Erythroblast (primary cell): ENCODE results near the gene TNFSF15.

Experiments
- GATA1 ChIP-seq: IDR thresholded peaks from 2 replicates; pipeline ENCODE4 v1.6.1; 2011; ENCODE audit warnings: low read depth, mild to moderate bottlenecking, control low read depth, low read length, moderate library complexity
- POLR2A ChIP-seq: IDR thresholded peaks from 2 replicates; pipeline ENCODE4 v1.6.1; 2011; ENCODE audit warnings: mild to moderate bottlenecking, low read length

DNA sequence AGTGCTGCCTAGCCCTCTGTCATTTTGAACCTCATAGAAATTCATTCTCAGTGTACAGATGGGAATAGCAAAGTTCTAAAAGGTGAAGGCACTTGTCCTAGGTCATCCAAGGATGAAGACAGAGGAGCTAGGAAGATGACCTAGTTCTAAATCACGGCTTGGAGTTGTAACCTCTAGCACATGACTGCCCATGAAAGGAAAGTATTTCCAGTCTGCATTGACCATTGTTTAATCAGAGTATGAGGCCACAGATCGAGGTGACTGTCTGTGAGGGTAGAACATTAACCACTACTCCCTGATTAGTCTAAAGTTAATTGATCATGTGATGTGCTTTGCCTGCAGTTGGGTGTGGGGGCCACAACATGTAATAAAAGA, 674 bp upstream of the TNFSF15 start:
- TF ChIP-seq POLR2A = no peak
- no peak for TF ChIP-seq GATA1
